ENCODE results near the gene CYP4F8.
"Not testable (repeated sequence)": the region's sequence is repeated elsewhere in the genome, so short reads cannot be mapped to it uniquely, and the experiment has no call there.

CYP4F8 gene

DNA sequence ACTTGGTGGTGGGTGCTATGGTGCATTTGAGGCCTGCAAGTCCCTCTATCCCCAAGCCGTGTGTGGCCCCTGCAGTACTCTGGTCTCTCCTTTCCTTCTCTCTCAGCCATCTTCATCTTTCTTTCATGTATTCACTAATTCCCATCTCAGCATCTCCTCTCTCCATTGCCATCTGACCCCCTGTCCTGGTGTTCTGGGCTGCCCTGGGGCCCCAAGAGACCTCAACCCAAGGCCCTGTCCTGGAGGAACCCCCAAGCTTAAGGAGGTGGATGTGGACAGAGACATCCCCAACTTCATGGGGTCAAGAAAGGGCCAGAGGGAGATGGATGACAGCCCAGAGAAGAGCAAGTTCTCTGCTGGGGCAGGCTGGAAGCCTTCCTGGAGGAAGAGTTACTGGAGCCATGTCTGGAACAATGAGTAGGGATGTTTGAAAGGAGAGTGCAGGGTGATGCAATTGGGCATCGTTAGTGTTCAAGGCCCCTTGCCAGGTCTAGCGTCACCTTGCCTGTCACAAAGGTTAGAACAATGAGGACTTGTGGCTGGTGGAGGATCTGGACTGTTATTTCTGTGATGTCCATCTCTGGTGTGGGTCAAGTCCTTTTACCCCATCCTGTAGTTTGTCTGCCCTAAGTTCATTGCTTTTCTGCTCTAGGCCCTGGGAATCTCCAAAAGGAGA lies 29.2 kb downstream of the CYP4F8 start:
- DNase-seq (ENCODE audit: low read depth) = no peak

DNA sequence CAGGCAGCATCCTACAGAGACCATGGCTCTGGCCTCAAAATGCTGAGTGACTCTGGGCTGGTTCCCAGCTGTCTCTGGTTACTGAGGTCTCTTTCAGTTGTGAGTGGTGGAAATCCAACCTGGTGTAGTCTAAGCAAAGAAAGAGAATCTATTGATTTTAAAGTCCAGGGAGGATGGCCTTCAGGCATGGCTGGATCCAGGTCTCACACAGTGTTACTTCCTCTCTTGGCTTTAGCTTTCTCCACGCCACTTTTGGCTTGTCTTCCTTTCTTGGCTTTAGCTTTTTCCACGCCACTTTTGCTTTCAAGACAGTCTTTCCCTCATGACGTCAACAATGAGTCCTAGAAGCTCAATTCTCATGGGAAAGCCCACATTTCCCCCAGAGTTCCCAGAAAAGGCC lies 29.8 kb downstream of the CYP4F8 start:
- DNase-seq (ENCODE audit: low read depth) = no peak

DNA sequence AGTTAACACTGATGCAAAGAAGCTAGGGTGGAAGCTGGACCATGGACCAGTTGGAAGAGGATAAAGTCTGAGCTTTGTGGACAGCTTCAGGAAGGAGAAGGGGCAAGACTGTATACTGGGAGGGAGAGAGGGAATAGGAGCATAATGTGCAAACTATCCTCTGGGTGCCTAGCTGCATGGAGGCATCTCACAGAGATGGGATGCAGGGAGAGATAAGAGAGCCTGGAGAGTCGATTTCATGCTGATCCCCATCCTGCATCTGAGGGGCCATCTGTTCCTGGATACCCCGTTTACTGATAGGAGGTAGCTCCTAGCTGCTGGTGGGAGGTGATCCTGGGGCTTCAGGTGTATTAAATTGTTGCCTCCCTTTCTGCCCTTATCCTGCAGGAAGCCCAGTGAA lies 34.5 kb downstream of the CYP4F8 start:
- DNase-seq (ENCODE audit: low read depth) = no peak

DNA sequence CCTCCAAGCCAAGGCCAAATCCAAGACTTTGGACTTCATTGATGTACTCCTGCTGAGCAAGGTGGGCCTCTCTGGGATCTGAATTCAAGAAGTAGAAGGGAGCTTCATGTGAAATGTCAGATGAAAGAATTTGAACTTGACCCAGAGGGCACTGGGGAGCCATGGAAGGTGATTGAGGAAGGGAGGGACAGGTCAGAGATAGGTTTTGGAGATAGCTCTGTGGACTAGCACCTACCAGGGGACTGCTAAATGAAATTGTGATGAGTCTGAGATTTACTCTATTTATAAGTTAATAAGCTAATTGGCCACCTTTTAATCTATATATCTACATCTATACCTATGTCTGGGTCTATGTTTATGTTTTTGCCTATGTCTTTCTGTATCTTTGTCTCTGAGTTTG lies 35.1 kb downstream of the CYP4F8 start:
- DNase-seq (ENCODE audit: low read depth) = not testable (repeated sequence)

DNA sequence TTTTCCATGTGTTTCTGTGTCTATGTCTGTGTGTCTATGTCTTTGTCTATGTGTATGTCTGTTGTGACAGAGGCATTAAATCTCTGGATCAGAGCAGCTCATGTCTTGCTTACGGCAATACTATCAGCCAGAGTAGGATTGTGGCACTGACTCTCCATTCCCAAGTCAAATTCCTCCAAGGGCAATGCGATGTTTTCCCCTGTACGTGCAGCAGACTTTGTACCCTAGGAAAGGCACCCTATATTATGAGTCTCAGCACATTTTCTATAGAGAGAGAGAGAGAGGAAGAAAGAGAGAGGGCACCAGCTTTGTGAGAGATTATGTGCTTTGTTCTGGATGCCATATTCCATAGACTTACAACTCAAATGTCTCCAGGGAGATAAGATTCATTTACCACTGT lies 36.8 kb downstream of the CYP4F8 start:
- DNase-seq (ENCODE audit: low read depth) = no peak

DNA sequence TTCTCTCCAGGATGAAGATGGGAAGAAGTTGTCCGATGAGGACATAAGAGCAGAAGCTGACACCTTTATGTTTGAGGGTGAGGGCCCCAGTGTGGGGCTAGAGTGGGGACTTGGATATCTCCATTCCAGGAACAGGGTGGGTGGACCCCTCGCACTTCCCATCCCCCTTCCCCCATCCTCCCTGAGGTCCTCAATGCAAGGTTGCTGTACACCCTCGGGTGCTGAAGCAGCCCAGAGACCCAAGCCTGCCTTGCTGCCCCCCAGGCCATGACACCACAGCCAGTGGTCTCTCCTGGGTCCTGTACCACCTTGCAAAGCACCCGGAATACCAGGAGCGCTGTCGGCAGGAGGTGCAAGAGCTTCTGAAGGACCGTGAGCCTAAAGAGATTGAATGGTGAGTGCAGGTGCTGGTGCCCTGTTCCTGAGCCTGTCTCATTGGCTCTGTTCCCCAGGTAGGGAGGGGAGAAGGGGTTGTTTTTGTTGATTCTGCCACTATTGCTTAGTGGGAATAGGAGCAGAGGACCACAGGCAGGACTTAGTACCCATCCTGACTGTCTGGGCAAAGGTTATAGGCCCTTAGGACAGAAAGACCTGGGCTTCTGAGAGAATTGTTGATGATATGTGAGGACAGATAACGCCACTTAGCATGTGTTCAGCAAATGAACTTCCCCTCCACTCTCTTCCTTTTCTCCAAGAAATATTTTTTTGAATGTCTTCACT lies 37.7 kb downstream of the CYP4F8 start:
- DNase-seq (ENCODE audit: low read depth) = no peak

DNA sequence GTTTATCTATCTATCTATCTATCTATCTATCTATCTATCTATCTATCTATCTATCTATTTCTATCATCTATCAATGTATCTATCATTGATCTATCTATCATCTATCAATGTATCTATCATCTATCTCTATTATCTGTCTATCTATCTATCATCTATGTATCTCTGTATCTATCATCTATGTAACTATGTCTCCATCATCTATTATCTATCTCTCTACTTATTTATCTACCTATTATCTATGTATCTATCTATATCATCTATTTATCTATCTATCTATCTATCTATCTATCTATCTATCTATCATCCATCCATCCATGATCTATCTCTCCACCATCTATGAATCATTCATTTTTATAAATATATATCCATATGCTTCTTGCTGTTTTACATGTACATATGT lies 41.4 kb downstream of the CYP4F8 start:
- no peak for DNase-seq (ENCODE audit: low read depth)

DNA sequence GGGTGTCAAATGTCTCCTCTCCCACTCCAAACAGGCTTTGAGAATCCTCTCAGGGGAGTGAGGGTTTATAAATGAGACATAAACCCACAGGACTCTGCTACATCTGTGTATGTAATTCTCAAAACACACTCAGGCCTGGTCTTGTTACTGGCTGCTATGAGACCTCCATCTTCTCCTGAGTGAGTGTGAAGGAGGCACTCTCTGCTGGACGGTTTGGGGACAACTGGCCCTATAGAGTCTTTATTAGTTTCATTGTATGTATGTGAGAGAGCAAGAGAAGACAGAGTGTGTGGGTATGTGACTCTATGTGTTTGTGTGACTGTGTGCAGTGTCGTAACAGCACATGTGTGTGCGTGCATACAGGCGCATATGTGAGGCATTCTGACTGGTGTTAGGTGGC lies 48.2 kb downstream of the CYP4F8 start:
- DNase-seq (ENCODE audit: low read depth) = no peak

DNA sequence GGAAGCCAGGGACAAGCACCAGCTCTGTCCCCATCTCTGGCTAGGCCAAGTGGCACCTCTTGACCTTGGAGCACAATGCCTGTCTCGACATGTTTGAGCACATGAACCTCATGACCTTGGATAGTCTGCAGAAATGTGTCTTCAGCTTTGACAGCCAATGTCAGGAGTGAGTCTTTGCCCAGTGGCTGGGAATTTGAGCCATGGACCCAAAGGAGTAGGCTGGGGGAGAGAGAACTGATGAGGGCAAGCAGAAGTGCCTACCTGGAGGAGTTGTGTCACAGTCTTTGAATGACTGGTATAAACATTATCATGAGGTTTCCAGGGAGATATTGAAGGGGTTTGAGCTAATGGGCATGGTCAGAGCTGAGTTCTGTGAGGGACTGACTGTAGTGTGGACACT lies 51.2 kb downstream of the CYP4F8 start:
- no peak for DNase-seq (ENCODE audit: low read depth)

DNA sequence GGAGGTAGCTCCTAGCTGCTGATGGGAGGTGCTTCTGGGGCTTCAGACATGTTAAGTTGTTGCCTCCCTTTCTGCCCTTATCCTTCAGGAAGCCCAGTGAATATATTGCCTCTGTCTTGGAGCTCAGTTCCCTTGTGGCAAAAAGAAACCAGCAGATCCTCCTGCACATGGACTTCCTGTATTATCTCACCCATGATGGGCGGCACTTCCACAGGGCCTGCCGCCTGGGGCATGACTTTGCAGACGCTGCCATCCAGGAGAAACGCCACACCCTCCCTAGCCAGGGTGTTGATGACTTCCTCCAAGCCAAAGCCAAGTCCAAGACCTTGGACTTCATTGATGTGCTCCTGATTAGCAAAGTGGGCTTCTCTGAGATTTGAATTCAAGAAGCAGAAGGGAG lies 51.9 kb downstream of the CYP4F8 start:
- no peak for DNase-seq (ENCODE audit: low read depth)

DNA sequence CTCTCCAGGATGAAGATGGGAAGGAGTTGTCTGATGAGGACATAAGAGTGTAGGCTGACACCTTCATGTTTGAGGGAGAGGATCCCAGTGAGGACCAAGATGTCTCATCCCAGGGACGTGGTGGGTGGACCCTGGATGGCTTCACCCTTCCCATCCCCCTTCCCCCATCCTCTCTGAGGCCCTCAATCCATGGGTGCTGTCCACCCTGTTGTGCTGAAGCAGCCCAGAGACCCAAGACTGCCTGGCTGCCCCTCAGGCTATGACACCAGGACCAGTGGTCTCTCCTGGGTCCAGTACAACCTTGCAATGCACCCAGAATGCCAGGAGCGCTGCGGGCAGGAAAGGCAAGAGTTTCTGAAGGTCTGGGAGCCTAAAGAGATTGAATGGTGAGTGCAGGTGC lies 54.4 kb downstream of the CYP4F8 start:
- no peak for DNase-seq (ENCODE audit: low read depth)

DNA sequence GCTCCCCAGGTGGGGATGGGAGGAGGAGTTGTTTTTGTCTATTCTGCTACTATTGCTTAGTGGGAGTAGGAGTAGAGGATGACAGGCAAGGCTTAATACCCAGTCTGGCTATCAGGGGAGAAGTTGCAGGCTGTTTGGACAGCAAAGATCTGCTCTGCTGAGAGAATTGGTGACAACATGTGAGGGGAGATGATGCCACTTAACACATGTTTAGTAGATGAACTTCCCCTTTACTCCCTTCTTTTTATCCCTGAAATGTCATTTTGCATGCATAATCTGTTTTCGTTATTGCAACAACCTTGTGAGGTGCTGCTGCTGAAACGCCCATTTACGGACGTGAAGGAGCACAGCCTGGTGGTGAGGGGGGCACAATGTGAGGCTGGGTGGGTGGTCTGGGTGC lies 54.9 kb downstream of the CYP4F8 start:
- no peak for DNase-seq (ENCODE audit: low read depth)

DNA sequence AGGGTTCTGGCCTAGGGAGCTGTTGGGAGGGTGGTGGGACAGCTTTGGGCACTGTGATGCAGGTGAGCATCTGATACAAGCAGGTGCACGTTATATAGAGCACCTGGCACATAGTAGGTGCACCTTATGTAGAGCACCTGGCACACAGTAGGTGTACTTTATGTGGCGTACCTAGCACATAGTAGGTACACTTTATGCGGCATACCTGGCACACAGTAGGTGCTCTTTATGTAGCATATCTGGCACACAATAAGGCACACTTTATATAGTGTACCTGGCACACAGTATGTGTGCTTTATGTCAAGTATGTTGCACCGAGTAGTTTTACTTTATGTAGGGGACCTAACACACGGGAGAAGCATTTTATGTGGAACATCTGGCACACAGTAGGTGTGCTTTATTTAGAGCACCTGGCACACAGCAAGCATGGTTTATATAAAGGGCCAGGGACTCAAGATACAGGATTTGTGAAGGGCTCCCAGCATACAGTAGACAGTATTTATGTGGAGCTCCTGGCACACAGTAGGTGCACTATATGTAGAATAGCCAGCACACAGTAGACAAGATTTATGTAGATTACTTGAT lies 56.3 kb downstream of the CYP4F8 start:
- DNase-seq (ENCODE audit: low read depth) = no peak

DNA sequence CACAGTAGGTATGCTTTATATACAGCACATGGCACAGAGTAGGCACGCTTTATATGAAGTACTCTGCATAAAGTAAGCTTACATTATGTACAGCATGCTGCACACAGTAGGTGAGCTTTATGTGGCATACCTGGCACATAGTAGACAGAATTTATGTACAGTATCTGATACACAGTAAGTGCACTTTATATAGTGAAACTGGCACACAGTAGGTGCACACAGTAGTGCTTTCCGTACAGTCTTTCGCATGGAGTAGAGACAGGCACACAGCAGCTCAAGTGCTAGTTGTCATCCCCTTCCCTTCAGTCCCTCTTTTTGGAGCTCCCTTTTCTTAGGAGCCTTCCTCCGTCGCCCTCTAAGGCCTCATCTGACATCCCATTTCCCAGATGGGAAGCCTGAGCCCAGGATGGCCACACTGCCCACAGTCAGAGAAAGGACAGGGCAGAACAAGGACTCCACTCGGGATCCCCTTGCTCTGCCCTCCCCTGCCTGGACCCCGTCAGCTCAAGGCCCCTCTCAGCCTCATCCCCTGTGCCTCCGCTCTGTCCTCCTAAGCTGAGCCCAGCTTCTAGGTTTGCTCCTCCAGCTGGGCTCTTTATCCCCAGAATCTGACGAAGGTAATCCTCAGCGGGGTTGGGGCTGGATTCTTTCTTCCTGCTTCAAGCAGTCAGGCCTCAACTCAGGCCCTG lies 57.0 kb downstream of the CYP4F8 start:
- no peak for DNase-seq (ENCODE audit: low read depth)

DNA sequence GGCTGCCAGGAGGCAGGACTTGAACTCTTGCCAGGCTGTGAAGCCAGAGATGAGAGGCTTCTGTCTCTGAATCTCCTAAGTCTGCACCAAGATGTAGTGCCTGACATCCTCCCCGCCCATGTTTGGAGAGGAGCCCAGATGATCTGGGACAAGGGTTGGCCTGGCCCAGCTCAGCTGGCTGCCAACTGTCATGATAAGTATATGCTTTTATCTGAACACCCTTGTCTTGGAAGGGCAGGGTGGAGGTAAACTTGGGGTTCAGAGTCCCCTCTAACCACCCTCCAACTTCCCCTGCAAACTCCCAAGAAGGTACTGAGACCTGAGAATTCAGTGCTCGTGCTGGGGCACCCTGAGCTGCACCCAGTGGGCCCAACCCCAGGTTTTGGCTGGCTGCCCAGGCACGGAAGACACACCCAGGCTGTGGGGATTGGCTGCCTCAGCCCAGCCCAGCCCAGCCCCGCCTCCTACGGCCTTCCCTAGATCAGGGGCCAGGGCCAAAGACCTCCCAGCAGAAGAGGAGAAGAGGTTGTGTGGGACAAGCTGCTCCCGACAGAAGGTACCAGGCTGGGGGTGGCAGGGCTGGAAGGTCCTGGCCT lies 57.7 kb downstream of the CYP4F8 start, which contains the start of gene CYP4F12:
CYP4F12 (plus strand) TSS at position 508 of the 596 bp plus-strand sequence. CDS start 443 bp downstream, outside the sequence.
- DNase-seq (ENCODE audit: low read depth) = no peak

DNA sequence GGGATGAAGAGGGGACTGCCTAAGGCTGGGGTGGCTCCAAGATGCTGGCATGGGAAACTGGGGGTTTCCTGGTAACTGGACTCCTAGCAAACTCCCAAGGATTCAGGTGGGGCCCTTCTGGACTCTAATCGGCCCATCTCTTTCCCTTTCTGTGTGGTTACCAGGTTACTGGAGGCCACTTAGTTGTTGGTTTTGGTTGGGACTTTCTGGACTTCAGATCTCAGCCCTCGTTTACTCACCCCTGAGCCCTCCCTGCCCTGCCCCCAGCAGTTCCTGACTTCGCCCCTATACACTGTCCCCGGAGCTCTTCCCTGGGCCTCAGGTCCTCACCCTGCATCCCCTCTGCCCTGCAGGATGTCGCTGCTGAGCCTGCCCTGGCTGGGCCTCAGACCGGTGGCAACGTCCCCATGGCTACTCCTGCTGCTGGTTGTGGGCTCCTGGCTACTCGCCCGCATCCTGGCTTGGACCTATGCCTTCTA lies 58.2 kb downstream of the CYP4F8 start:
- no peak for DNase-seq (ENCODE audit: low read depth)

DNA sequence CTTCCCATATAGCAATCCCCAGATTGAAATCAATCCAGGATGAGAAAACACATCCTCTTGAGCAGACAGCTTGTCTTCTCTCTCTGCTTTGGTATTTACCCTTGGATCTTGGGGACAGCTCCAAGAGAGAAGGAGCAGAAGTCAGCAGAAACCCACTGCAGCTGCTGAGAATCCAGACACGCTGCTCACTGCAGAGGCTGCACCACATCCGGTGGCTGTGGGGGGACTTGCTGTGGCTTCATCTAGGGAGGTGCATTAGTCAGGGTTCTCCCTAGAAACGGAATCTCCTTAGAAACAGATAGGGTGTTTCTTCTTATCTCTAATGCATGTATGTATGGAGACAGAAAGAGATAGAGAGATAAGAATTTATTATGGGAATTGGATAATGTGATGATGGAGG lies 60.5 kb downstream of the CYP4F8 start:
- DNase-seq (ENCODE audit: low read depth) = no peak

DNA sequence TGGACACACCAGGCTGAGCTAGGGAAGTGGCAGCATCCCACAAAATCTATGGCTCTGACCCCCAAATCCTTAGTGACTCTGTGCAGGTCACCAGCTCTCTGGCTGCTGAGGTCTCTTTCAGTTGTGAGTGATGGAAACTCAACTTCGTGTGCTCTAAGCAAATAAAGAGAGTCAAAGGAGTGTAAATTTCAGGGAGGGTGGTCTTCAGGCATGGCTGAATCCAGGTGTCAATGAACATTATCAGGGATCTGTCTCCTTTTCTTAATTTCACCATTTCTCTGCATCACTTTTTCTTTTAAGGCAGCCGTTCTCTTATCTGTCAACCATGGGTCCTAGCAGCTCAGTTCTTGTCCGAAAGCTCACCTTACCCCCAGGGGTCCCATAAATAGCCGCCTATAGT lies 64.1 kb downstream of the CYP4F8 start:
- DNase-seq (ENCODE audit: low read depth) = no peak

DNA sequence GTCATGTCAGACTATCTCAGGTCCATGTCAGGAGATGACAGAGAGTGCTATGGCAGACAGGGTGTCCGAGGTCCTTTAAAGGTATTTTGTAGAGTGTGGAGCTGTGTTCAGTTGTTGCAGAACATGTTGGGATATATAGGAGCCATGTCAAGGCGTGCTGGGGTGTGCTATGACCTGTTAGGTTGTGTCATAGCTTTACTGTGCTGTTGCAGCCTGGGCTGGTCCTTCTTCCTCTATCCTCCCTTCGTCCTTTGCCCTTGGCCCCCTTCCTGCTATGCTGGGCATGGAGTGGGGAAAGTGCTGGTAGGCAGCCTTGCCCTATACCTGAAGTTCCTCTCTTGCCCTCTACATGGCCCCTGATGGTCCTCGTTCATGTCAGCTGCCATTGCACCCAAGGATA lies 64.8 kb downstream of the CYP4F8 start:
- not testable (repeated sequence) for DNase-seq (ENCODE audit: low read depth)
